Uterus (tissue), 4 donors: ENCODE measurements around the gene PAQR3. TPM values are rescaled to one million over a fixed set of nuclear protein-coding genes. Genes with fewer than 3 reads are reported as not detected.
A peak's percentile ranks its signal among the peaks of the same experiment; 100 is the strongest.

Experiments
- DNase-seq, 2 donors: peaks; one replicate each; pipeline ENCODE4 v3.0.0-alpha.2; 2019 to 2020
- H3K27ac ChIP-seq, 2 donors: fragments of 200-600 bp; sonication (generic); 1 replicate in 1 of 2; 2 replicates in 1 of 2; pipeline ENCODE4 v1.5.1; 2016 to 2018
- H3K27me3 ChIP-seq, 2 donors: fragments of 200-600 bp; sonication (generic); one replicate each; pipeline ENCODE4 v1.5.1; 2018 to 2019; ENCODE audit warnings: control low read depth in 1 of 2
- H3K36me3 ChIP-seq, 2 donors: fragments of 200-600 bp; sonication (generic); one replicate each; pipeline ENCODE4 v1.5.1; 2019; ENCODE audit warnings: control low read depth in 1 of 2
- H3K4me1 ChIP-seq, 2 donors: fragments of 200-600 bp; sonication (generic); one replicate each; pipeline ENCODE4 v1.5.1; 2018 to 2019; ENCODE audit warnings: control low read depth in 1 of 2
- H3K4me3 ChIP-seq, 2 donors: fragments of 200-600 bp; sonication (generic); 1 replicate in 1 of 2; 2 replicates in 1 of 2; pipeline ENCODE4 v1.5.1; 2018 to 2019; ENCODE audit warnings: mild to moderate bottlenecking in 1 of 2
- H3K9me3 ChIP-seq, 2 donors: fragments of 200-600 bp; sonication (generic); one replicate each; pipeline ENCODE4 v1.5.1; 2019; ENCODE audit warnings: control low read depth in 1 of 2
- CTCF ChIP-seq, 4 experiments: fragments of 200-600 bp in 2 of 4; fragments of 450-650 bp in 2 of 4; sonication (generic) in 2 of 4; IDR thresholded peaks; one replicate each; pipeline ENCODE4 v1.5.1; 2016 to 2019; ENCODE audit warnings: antibody characterized with exemption in 4 of 4, mild to moderate bottlenecking in 2 of 4, moderate library complexity in 1 of 4
- POLR2A ChIP-seq, 2 donors: fragments of 450-650 bp; IDR thresholded peaks; one replicate each; pipeline ENCODE4 v1.6.1; 2016; ENCODE audit warnings: antibody characterized with exemption in 2 of 2, mild to moderate bottlenecking in 1 of 2, moderate library complexity in 1 of 2
- intact Hi-C: fragments of 100-400 bp; cut with DNase I; formaldehyde crosslinking; loops from one replicate; pipeline ENCODE4 v1.15.1; 2023; ENCODE audit warnings: low total_unique reads
- total RNA-seq, 4 donors: library from RNA; depleted of rRNA in 3 of 4; stranded (reverse); fragments of >200 nt in 3 of 4; gene quantifications; one replicate each; pipeline versions ENCODE4 v1.1.0 to v1.2.4, GENCODE V29; 2014 to 2023
- donor health status: DM: yes; HTN: yes; CAD: no.

PAQR3 gene
- total RNA-seq, 4 donors from 2014 or later, result 4.1 to 23.2 (median 19.5) TPM

GRCh38 chr4:78953231-78953630 lies 14.0 kb upstream of the PAQR3 start:
- intact Hi-C loops, result loop anchor here (5.0 kb wide), 1 partner anchor 1264 kb away; no protein-coding TSS in a partner anchor
- H3K36me3 ChIP-seq, result no peaks in the 10 kb centered on the region
- DNase-seq, result no peak
- H3K27me3 ChIP-seq, result no peaks in the 10 kb centered on the region
- TF ChIP-seq CTCF (IDR thresholded peaks at IDR 0.05) (no peak), POLR2A (IDR thresholded peaks at IDR 0.05) (no peak)
- H3K4me3 ChIP-seq, result no peak overlapping the region
- no peaks in the 10 kb centered on the region for H3K4me1 ChIP-seq
- H3K9me3 ChIP-seq, result no peaks in the 10 kb centered on the region
- H3K27ac ChIP-seq, result no peak overlapping the region

GRCh38 chr4:78951862-78952472 lies 12.7 kb upstream of the PAQR3 start:
- H3K4me3 ChIP-seq, result no peak overlapping the region
- H3K9me3 ChIP-seq, result no peaks in the 10 kb centered on the region
- H3K36me3 ChIP-seq, result no peaks in the 10 kb centered on the region
- intact Hi-C loops, result loop anchor here (5.0 kb wide), 1 partner anchor 1265 kb away; no protein-coding TSS in a partner anchor
- no peaks in the 10 kb centered on the region for H3K27me3 ChIP-seq
- TF ChIP-seq CTCF (IDR thresholded peaks at IDR 0.05) (peak; percentile 68 to 77 (median 74)), POLR2A (IDR thresholded peaks at IDR 0.05) (no peak)
- DNase-seq, result no peak
- H3K27ac ChIP-seq, result no peak overlapping the region
- H3K4me1 ChIP-seq, result no peaks in the 10 kb centered on the region

GRCh38 chr4:78949735-78950134 lies 10.5 kb upstream of the PAQR3 start:
- intact Hi-C loops, result loop anchor here (5.0 kb wide), 1 partner anchor 1268 kb away; no protein-coding TSS in a partner anchor
- no peaks in the 10 kb centered on the region for H3K27me3 ChIP-seq
- no peaks in the 10 kb centered on the region for H3K4me1 ChIP-seq
- no peak for DNase-seq
- H3K4me3 ChIP-seq, result no peak overlapping the region
- TF ChIP-seq CTCF (IDR thresholded peaks at IDR 0.05) (no peak), POLR2A (IDR thresholded peaks at IDR 0.05) (no peak)
- H3K9me3 ChIP-seq, result no peaks in the 10 kb centered on the region
- no peaks in the 10 kb centered on the region for H3K36me3 ChIP-seq
- no peak overlapping the region for H3K27ac ChIP-seq

- TF ChIP-seq CTCF (IDR thresholded peaks at IDR 0.05) (no peak), POLR2A (IDR thresholded peaks at IDR 0.05) (no peak)
- intact Hi-C loops, result no loop called here
- H3K4me3 ChIP-seq, result no peak overlapping the region
- H3K4me1 ChIP-seq, result no peaks in the 10 kb centered on the region
- no peaks in the 10 kb centered on the region for H3K9me3 ChIP-seq
- no peak overlapping the region for H3K27ac ChIP-seq
- no peaks in the 10 kb centered on the region for H3K36me3 ChIP-seq
- no peak for DNase-seq
- H3K27me3 ChIP-seq, result no peaks in the 10 kb centered on the region
Observed at GRCh38 chr4:78945651-78946179, 6.5 kb upstream of the PAQR3 start.

GRCh38 chr4:78944381-78944780 lies 5.1 kb upstream of the PAQR3 start:
- TF ChIP-seq CTCF (IDR thresholded peaks at IDR 0.05) (no peak), POLR2A (IDR thresholded peaks at IDR 0.05) (no peak)
- intact Hi-C loops, result no loop called here
- no peak for DNase-seq

More at GRCh38 chr4:78944381-78944780, 5.1 kb upstream of the PAQR3 start:
- Histone ChIP-seq H3K4me3 (no peak overlapping the region), H3K4me1 (no peaks in the 10 kb centered on the region), H3K27ac (no peak overlapping the region), H3K36me3 (no peaks in the 10 kb centered on the region), H3K27me3 (no peaks in the 10 kb centered on the region), H3K9me3 (no peaks in the 10 kb centered on the region)
